Activated CD4-positive, alpha-beta T cell treated with anti-CD3 and anti-CD28 coated beads, Interleukin-2, amount 50 U/mL, for 48 hours (primary cell): ENCODE results near the gene WNT10A.
"Not testable (repeated sequence)": the region's sequence is repeated elsewhere in the genome, so short reads cannot be mapped to it uniquely, and the experiment has no call there.

Experiments used
- DNase-seq, 2 experiments: peaks; one replicate each; pipeline ENCODE4 v3.0.0-alpha.2; 2020

WNT10A gene

GRCh38 chr2:218880102-218880858 lies at the start of gene WNT10A:
Gene WNT10A (plus strand): TSS chr2:218880852. CDS start chr2:218880996, 144 bp downstream.
- DNase-seq, result peak; percentile 76 to 77

DNA sequence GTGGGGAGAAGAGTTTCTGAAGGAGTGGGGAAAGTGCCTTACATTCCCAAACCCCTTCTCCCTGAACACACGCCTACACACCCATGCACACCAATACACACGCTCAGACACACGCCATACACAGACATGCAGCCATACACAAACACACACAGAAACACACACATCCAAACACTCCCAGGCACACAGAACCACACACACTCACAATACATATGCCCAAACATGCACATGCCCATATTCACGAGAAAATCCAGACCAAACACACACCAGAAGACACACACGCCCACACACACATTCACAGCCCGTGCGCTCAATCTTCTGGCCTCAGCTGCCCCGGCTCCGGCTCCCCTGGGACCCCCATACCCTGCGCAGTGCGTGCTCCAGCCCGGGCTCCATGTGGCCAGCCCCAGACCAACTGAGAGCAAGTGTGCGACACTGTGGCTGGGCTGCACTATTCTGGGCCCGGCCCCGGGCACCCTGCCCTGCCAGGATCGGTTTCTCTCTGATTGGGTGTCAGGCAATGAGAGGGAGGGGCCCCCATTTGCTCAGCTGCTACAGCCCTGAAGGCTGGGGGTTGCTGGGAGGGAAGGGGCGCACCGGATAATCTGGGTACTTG lies 49.2 kb upstream of the WNT10A start, which contains the start of gene PRKAG3:
TSS of gene PRKAG3 (minus strand) at position 426 of the 613 bp plus-strand sequence.
- DNase-seq, result no peak

- DNase-seq, result no peak
Observed at GRCh38 chr2:218832081-218832480, 48.6 kb upstream of the WNT10A start.

GRCh38 chr2:218832520-218832919 lies 48.1 kb upstream of the WNT10A start:
- DNase-seq, result no peak

GRCh38 chr2:218833023-218833609 lies 47.5 kb upstream of the WNT10A start:
- DNase-seq, result no peak

- DNase-seq, result no peak
Observed at GRCh38 chr2:218834685-218835084, 46.0 kb upstream of the WNT10A start.

DNA sequence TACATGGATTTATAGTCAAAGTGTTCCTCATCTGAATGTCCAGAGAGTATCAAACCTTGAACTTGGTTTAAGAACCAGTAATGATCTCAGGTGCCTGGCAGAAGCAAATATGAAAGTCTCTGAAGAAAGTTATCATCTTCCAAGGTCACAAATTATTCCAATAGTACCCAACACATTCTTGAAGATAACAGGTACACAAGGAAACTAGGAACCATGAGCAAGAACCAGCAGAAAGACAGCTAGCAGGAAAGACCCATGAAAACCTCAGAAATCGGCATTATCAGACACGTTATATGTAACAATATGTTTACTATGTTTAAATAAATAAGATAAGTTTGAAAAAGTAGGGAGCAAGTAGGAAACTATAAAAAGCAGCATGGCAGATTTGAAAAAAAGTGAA lies 43.2 kb upstream of the WNT10A start:
- DNase-seq, result no peak

DNA sequence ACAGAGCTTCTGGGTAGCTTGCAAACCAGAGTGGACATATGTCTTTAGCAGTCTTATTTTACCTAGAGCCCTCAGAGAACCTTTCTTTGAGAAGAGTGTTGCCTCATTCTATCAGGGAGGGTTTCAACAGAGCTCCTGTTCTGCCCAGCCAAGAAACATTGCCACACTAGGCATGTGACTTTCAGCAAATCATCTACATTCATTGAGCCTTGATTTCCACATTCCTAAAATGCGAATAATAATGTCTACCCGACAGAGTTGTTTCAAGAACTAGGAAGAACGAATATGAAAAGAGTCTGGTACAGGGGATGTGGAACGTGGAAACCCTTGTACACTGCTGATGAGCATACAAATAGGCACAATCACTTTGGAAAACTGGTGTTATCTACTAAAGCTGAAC lies 41.2 kb upstream of the WNT10A start:
- no peak for DNase-seq

- no peak for DNase-seq
Observed at GRCh38 chr2:218839888-218840287, 40.8 kb upstream of the WNT10A start.

GRCh38 chr2:218844334-218844733 lies 36.3 kb upstream of the WNT10A start:
- DNase-seq, result not testable (repeated sequence)

DNA sequence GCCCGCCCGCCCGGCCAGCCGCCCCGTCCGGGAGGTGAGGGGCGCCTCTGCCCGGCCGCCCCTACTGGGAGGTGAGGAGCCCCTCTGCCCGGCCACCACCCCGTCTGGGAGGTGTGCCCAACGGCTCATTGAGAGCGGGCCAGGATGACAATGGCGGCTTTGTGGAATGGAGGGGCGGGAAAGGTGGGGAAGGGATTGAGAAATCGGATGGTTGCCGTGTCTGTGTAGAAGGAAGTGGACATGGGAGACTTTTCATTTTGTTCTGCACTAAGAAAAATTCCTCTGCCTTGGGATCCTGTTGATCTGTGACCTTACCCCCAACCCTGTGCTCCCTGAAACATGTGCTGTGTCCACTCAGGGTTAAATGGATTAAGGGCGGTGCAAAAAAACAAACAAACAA lies 33.7 kb upstream of the WNT10A start:
- DNase-seq, result not testable (repeated sequence)

DNA sequence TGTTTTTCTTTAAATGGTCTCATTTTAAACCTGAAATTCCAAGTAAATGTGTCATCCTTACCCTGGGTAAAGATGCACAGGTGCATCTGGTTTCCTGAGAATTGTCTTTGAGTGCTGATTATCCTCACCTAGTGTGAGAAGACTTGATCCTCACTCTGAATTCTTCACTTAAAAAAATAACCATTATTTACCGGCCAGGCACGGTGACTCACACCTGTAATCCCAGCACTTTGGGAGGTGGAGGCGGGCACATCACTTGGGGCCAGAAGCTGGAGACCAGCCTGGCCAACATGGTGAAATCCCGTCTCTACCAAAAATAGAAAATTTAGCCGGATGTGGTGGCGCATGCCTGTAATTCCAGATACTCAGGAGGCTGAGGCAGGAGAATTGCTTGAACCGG lies 30.9 kb upstream of the WNT10A start:
- DNase-seq, result no peak

DNA sequence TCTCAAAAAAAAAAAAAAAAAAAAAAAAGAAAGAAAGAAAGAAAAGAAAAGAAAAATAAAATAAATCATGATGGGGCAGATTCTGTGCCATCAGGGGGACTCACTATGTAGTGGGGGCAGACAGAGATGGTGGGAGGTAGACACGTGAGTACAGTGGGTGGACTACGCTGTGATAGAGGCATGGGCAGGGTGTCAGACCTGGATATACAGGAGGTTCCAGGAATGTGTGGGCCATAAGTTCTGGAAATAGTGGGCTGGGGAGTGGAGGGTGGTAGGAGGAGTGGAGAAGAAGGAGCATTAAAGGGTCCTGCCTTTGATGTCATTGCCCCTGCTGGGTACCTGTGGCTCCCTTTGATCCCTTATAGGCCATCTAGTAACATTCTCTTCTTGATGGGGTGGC lies 29.9 kb upstream of the WNT10A start:
- no peak for DNase-seq

GRCh38 chr2:218851286-218851685 lies 29.4 kb upstream of the WNT10A start:
- no peak for DNase-seq

- DNase-seq, result peak; percentile 72 to 79
Observed at GRCh38 chr2:218852911-218853667, 27.6 kb upstream of the WNT10A start.

DNA sequence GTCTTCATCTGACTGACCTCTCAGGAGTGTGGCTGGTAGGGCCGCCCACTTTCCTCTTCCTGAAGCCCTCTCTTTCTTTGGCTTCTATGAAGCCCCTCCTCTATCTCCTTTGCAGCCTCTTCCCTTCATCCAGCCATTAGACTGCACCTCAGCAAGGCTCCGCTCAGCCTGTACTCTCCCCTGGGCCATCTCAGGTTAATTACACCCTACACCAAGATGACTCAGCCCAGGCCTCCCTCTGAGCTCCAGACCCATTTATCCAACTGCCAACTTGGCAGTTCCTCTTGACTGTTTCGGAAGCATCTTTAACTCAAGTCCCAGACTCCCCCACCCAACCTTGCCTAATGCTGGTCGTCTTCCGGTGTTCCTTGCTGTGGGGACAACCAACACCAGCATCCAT lies 26.9 kb upstream of the WNT10A start:
- DNase-seq, result no peak

- no peak for DNase-seq
Observed at GRCh38 chr2:218854860-218855259, 25.8 kb upstream of the WNT10A start.

- DNase-seq, result no peak
Observed at GRCh38 chr2:218855305-218856166, 25.1 kb upstream of the WNT10A start.

DNA sequence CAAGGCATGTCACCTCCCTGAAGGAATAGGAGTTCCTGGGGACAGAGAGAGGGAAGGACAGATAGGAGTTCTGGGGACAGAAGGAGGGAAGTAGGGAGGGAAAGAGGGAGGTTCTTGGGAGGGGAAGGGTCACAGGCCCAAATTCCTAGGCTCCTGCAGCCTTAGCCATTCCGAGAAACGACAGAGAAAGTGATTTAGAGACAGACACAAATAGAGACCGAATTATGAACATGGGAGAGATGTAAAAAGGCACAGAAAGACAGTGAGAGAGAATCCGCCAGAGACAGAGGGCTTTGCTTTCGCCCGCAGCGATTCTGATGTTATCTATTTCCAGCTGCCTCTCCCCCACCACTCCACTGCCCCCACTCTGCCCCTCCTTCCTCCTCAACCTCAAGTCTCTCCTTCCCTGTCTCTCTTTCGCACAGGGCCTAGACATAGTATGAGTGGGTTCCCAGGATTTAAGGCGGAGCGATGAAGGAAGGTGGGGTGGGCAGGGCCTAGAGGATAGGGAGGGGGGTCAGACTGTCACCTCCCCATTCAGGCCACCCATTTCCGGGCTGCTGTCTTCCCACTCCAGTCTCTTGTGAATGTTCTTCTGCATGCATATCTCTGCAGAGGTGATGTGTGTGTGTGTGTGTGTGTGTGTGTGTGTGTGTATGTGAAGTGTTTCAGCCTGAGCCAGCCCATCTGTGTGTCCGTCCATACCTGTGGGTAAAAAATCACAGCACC lies 24.3 kb upstream of the WNT10A start:
- no peak for DNase-seq

- DNase-seq, result no peak
Observed at GRCh38 chr2:218856896-218857243, 23.8 kb upstream of the WNT10A start.

GRCh38 chr2:218857371-218858137 lies 23.1 kb upstream of the WNT10A start:
- DNase-seq, result no peak
